Skin epidermis (tissue), 12 donors: ENCODE data around the gene PRKD2.
"Not testable (repeated sequence)": the region's sequence is repeated elsewhere in the genome, so short reads cannot be mapped to it uniquely, and the experiment has no call there.

Experiments used
- H3K27ac ChIP-seq, 21 experiments: fragments of 200-600 bp; sonication (generic) in 11 of 21; one replicate each; pipeline ENCODE4 v1.5.0; 2020; ENCODE audit warnings: mild to moderate bottlenecking in 3 of 21, inconsistent platforms in 2 of 21, moderate library complexity in 2 of 21
- H3K4me3 ChIP-seq, 7 experiments: fragments of 200-600 bp; sonication (generic) in 2 of 7; one replicate each; pipeline ENCODE4 v1.5.0; 2020; ENCODE audit warnings: inconsistent platforms in 2 of 7, mild to moderate bottlenecking in 2 of 7, moderate library complexity in 1 of 7

PRKD2 gene

DNA sequence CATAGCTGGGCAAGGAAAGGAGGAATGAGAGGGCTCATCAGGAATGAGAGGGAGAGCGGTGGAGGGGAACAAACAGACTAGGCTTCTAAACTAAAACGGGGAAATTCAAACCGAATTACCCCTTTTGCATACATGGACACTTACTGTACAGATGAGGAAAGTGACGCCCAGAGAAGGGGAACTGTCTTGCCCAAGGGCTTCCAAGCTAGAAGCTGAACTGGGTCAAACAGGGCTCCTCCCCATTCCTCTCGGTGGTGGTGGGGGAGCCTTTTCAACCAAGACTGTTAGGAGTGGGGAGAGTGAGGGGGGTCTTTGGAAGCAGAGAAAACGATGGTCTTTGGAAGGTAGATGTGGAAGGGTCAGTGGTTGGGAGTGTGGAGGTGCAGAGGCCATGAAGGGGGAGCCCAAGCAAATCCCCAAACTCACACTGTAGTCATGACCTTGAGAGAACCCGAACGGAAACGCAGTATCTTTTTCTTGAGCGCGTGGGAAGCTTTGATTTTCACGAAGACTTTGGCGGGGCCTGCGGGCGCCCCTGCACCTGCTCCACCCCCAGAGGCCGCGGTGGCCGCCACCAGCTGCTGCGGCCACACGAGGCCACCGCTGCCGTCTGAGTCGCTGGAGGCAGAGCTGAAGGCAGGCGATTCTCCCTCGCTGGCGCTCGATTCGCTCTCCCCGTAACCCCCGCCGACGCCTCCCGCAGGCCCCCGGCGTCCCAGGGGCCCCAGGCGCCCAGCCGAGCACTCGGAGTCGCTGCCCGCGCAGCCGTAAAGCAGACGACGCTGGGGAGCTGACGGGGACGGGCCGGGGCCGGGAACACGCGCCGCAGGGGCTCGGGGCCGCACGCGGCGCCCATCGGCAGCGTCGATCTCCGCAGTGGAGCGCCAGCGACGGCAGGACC is 68.6 kb downstream of the PRKD2 start:
- H3K4me3 ChIP-seq: no peak overlapping the region
- no peak overlapping the region for H3K27ac ChIP-seq

DNA sequence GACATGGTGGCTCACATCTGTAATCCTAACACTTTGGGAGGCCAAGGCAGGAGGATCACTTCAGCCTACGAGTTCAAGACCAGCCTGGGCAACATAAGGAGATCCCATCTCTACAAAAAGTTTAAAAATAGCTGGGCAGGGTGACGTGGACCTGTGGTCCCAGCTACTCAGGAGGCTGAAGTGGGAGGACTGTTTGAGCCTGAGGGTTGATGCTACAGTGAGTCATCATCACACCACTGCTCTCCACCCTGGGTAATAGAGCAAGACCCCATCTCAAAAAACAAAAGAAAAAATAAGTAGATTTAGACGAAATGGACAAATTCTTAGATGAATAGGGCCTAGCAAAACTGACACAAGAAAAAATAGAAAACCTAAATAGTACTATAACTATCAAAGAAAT is 70.5 kb downstream of the PRKD2 start:
- no peak overlapping the region for H3K27ac ChIP-seq

DNA sequence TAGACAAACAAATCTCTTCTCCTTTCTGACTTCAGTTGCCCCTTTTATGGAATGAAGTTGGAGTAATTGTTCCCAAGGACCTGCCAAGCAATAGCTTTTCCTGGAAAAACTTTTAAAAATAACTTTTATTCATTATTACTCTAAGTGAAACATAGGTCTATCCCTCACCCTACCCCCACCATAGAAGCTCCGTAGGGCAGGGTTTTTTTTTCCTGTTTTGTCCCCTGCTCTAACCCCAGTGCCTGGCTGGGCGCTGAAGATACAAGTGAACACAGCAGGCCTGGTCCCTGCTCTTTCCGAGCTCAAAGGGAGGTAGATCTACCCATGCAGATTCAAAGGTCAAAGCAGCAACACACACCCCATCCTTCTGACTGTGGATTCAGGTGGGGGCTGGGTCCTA is 72.2 kb downstream of the PRKD2 start:
- Histone ChIP-seq H3K4me3 (no peak overlapping the region), H3K27ac (no peak overlapping the region)

More for the DNA sequence above, 70.5 kb downstream of the PRKD2 start:
- H3K4me3 ChIP-seq: no peak overlapping the region

DNA sequence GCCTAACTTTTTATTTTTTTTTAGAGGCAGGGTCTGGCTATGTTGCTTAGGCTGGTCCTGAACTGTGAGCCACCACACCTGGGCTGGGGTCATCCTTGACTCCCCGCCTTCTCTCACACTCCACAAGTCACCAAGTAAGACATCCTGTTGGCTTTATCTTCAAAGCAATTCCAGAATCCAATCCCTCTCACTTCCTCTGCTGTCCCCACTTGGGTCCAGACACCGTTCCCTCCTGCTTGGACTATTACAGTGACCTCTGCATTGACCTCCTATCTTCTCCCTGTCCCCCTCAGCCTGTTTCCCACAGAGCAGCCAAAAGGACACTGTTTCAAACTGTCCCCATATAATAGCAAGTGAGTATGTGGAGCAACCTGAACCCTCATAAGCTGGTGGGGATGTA is 76.3 kb downstream of the PRKD2 start:
- Histone ChIP-seq H3K27ac (no peak overlapping the region), H3K4me3 (no peak overlapping the region)

DNA sequence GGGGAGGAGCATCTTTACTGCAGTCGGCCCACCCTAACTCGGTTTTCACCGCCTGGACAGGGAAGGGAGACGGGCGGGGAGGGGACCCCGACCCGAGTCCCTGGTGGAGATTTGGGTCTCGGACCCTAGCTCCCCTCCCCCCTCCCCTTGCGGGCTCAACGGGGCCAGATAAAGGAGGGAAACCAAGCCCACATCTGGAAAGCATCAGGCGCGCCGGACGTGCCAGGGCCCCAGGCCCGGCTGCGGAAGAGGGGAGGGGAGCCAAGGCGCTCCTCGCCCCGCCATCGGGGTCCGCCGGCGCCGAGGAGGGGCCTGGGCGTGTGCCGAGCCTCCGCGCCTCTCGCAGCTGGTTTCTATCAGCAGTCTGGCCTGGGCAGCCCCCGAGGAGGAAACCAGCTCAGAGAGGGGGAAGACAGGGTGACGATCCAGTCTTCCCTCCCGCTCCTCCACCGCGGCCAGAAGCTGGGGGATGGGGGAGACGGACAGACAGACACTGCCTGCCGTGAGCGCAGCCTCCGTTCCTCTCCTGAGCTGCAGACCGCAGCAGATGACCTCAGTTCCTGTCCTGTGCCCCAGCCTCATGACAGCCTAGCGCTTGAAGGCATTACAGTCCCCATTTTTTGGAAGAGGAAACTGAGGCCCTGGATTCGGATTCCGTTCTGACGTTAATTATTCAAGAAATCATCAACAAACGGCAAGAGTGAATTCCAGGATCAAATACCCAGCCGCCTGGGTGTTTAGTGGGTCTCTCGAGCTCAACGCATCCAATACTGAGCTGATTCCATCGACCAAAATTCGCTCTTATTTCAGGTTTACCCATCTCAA is 77.3 kb downstream of the PRKD2 start:
- Histone ChIP-seq H3K4me3 (peak overlapping the region; percentile 16 to 36 (median 31)), H3K27ac (peak overlapping the region in 16 of 21 experiments; percentile 18 to 74 (median 56))

DNA sequence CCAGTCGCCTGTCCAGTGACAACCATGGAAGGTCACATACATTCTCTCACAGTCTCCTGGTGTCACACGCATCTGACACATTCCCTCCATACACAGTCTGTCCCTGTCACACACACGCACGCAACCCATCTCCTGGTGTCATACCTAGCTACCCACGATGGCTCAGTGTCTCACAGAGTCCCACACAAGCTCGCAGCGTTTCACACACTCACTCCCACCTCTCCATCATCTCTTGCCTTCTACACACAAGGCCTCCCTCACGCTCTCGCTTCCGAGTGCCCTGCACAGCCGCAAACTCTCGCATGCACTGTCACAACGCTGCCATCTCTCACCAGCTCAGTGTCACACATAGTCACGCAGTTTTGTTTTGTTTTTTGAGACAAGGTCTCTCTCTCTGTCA is 79.7 kb downstream of the PRKD2 start:
- no peak overlapping the region for H3K27ac ChIP-seq
- no peak overlapping the region for H3K4me3 ChIP-seq

DNA sequence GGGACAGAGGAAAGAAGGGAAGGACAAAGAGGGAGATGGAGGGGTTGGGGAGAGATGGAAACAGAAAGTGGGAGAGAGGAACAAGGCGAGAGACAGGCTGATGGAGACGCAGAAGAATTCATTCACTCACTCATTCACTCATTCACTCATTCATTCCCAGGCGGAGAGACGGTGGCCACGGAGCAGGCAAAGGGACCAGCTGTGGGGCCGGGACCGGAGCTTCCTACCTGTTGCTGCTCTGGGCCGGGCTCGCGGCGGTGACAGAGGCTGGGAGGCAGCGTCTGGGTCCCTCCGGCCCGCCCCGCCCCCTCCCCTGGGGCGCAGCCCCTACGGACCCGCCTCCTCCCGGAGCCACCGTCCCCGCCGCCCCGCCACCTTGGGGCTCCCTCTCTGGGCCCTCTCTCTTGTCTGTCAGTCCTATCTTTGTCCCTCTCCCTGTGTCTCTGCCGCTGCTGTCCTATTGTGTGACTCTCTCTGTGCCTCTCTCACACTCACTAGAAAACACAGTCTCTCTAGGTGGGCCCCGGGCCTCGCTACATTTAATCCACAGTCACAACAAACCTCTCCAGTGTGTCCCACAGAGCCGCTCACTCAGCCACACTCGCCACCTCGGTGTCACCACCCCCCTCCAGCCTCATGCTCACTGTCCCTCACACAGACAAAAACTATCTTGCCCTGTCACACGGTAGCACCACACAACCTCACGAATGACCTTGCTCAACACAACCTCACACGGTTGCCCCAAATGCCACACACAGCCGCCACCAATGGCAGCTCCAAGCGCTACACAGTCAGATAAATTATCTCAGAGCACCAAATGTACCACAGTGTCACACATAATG is 80.8 kb downstream of the PRKD2 start, which contains the start of gene GNG8:
TSS of gene GNG8 (minus strand) at position 283 of the 842 bp plus-strand sequence. CDS start 1,520 bp downstream, outside the sequence.
- H3K27ac ChIP-seq: peak within 1 kb of the TSS in 1 of 21 experiments; percentile 12
- H3K4me3 ChIP-seq: no peak within 1 kb of the TSS

DNA sequence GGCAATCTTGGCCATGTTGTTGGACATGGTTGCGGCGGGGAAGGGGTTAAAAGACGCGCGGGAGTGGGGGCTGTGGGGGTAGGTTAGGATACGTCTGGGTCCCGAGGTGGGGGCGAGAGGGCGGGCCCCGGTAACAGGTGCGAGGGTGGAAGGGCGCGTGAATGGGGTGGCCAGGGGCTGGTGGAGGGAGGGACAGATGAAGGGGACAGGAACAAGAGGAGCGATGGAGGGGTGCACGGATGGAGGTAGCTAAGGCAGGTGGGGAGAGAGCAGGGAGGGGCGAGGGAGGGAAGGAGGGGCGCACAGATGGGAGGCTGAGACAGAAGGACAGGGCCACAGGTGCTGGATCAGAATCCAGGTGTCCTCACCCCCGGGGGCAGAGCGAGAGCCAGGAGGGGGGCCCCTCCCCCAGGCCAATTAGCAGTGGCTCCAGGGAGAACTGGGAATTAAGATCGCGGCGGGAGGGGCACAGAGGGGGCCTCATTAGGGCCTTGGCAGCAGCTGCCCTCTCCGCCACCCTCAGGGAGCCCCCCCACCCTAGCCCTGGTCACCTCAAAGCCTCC is 82.2 kb downstream of the PRKD2 start:
- peak overlapping the region in 3 of 7 experiments; percentile 7 to 30 (median 30) for H3K4me3 ChIP-seq
- H3K27ac ChIP-seq: no peak overlapping the region

DNA sequence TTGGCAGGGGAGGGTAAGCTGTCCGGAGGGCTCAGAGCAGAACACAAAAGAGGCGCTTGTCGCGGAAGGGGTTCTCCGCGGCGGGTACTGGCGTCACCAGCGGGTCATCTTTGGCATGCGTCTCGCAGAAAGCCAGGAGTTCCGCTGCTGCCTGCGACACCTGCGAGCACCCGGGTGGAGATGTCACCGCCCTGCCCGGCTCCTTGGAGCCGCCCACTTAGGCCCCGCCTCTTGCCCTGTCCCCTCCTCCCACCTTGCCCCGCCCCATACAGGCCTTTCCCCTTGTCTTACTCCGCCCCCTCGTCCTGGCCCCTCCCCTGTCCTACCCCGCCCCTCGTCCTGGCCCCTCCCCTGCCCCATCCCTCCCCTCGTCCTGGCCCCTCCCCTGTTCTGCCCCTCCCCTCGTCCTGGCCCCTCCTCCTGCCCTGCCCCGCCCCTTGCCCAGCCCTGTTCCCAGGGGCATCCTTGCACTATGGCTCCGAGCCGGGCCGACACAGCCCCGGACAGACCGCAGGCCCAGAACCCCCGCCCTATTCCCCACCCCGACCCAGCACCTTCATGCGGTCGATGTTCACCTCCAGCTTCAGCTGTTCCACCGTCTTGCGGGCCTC is 82.8 kb downstream of the PRKD2 start:
- Histone ChIP-seq H3K4me3 (peak overlapping the region in 6 of 7 experiments; percentile 14 to 30 (median 19)), H3K27ac (no peak overlapping the region)

DNA sequence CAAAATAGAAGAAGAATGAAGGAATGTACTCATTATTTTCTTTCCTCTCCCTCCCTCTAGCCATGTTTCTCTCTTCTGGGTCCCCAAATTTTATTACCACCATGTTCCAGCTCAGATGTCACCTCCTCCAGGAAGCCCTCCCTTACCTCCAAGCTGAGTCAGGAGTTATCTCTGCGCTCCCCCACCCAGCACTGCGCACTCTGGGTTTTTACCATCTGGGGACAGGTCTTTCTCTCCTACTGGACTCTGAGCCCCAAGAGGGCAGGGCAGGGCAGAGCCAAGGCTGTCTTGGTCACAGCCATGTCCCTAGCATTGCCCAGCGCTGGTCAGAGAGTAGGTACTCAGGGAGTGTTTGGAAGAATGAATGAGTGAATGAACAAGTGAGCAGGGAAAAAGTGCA is 83.8 kb downstream of the PRKD2 start:
- no peak overlapping the region for H3K27ac ChIP-seq
- H3K4me3 ChIP-seq: no peak overlapping the region

DNA sequence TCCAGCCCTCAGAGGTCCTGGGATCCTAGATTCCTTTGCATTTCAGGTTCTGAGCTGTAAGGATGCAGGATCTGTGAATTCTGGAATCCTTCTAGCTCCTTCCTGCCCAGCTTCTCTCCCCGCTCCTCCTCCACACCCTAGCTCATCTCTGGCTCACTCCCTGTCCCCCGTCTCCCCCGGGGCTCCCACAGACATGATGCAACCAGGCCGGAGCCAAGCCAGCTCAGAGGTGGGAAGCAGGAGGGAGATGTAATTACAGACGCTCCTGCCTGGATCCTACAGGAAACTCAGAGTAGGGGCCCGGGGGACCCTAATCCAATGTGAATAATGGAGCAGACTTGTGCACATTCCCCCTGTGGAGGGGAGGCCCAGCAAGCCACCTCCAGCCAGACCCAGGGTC is 85.4 kb downstream of the PRKD2 start:
- Histone ChIP-seq H3K4me3 (no peak overlapping the region), H3K27ac (peak overlapping the region in 1 of 21 experiments; percentile 6)

DNA sequence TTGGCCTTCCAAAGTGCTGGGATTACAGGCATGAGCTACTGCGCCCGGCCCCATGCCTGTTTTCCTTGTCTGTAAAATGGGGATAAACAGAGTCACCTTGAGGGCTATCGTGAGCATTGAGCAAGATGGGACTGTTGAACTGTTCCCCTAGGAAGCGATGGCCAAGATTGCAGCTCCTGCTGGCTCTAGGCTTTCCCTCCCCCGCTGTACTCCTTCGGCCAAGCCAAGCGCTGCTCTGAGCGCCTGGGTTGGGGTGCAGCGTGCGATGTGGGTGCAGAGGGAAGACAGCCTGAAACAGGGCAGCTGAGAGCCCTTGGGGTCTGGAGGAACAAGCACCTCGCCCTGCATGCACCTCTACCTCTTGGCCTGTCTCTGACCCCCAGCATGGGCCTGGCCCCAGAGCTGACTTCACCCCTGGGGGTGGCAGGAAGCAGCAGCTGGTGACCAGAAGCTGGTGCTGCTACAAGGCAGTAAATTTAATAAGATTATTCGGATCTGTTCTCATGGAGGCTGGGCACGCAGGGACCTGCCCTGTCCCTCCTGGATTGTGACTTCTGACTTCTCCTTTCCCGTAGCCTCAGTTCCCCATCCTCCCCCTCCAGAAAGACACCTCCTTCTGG is 86.2 kb downstream of the PRKD2 start:
- Histone ChIP-seq H3K4me3 (no peak overlapping the region), H3K27ac (peak overlapping the region in 1 of 21 experiments; percentile 17)

DNA sequence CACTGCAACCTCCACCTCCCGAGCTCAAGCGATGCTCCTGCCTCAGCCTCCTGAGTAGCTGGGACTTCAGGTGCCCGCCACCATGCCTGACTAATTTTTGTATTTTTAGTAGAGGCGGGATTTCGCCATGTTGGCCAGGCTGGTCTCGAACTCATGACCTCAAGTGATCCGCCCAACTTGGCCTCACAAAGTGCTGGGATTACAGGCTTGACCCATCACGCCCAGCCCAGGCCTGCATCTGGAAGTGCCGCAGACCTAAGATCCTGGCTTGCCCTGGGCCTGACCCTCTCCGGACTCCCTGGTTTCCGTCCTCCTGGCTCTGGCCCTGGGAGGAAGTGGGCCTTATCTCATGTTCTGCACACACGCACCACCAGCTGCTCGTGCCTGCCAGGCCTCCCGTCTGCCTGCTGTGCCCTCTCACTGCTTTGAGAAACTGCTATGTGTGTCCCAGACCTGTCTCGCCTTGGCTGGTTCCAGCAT is 87.3 kb downstream of the PRKD2 start:
- no peak overlapping the region for H3K27ac ChIP-seq
- no peak overlapping the region for H3K4me3 ChIP-seq

DNA sequence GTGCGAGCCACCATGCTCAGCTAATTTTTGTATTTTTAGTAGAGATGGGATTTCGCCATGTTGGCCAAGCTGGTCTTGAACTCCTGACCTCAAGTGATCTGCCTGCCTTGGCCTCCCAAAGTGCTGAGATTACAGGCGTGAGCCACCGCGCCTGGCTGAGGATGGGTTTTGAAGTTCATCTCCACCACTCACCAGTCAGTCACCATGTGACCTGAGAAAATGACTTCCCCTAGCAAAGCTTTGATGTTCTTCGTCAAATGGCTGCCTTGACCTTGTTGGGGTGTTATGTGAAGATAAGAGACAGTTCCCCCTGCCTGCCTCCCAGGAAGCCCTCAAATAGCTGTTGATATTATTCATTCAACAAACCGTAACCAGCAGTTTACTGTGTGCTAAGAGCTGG is 87.9 kb downstream of the PRKD2 start:
- not testable (repeated sequence) for H3K4me3 ChIP-seq, H3K27ac ChIP-seq

DNA sequence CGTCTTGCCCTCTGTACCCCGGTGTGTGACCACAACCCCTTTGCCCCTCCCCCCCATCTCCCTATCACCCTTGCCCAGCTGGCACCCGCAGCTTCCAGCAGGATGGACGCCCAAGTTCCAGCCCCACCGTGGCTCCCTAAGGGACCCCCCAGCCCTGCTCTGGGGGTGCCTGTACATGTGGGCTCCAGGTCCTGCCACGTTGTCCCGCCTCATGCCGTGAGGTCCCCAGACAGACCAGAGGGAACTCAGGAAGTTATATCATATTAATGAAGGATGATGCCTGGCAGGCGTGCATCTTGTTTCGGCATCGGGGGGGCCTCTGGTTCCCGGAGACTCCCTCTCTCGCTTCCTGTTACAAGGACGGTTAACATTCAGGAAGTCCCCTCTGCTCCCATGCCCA is 90.5 kb downstream of the PRKD2 start:
- Histone ChIP-seq H3K4me3 (no peak overlapping the region), H3K27ac (peak overlapping the region in 15 of 21 experiments; percentile 0 to 87 (median 73))

DNA sequence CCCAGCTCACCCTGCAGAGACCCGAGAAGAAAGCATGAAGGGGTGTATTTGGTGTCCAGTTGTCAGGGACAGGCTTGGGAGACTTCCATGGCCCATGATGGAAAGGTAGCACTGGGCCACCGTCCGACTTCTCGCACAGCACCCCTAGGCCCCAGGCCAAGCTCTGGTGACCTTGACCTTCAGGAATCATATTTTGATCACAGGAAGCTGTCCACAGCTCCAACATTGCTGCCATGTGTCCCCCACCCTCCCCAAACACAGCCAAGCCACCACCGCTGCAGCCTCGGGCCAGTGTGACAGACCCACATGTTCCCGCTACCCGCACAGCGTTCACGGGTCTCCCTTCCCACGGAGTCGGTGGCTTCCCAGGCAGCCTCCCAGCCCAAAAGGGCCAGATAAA is 91.2 kb downstream of the PRKD2 start:
- peak overlapping the region in 20 of 21 experiments; percentile 0 to 87 (median 72) for H3K27ac ChIP-seq
- no peak overlapping the region for H3K4me3 ChIP-seq

DNA sequence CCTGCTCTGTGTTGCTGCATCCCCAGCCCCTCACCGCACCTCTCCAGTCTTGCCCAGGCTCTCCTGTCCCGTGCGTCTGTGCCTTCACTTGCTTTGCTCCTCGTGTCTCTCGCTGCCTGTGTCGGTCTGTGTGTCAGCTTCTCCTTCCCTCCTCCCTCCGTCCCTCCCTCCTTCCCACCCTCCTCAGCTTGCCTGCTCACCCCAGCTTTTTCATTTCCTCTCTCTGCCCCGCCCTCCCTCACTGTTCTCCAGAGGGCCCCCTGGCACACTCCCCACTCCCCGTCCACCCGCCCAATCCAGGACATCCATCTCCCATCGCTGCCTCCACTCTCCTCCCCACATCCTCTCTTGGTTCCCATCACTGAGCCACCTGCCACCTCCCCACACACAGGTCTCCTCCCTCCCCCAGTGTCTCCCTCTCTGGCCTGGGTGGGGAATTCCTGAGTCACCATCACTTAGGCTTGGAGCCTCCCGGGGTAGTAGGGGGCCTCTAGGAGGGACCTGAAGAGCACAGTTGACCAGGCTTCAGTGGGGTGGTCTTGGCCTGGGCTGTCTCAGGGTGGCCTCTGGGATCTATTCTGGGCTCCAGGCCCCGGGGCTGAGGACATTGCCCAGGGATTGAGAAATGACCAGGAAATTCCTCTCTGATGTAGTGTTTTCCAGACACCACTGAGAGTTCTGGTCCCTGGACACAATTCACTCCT is 91.8 kb downstream of the PRKD2 start, which contains the start of gene PTGIR:
TSS of gene PTGIR (minus strand) at position 132 of the 704 bp plus-strand sequence. CDS start 864 bp downstream, outside the sequence.
- Histone ChIP-seq H3K4me3 (peak within 1 kb of the TSS in 6 of 7 experiments; percentile 0 to 37 (median 14)), H3K27ac (peak within 1 kb of the TSS in 20 of 21 experiments; percentile 11 to 87 (median 72))
